Muscle of back (tissue), 11 donors: Measurements from ENCODE around the gene ATF3. TPM values are rescaled to one million over a fixed set of nuclear protein-coding genes. Genes with fewer than 3 reads are reported as not detected.
A peak's percentile ranks its signal among the peaks of the same experiment; 100 is the strongest.
"Not testable (repeated sequence)": the region's sequence is repeated elsewhere in the genome, so short reads cannot be mapped to it uniquely, and the experiment has no call there.

ENCODE experiments used
- DNase-seq, 3 donors: peaks; one replicate each; pipeline versions ENCODE4 v3.0.0 to v3.0.0-alpha.2; 2013
- polyA plus RNA-seq, 10 donors: library from polyadenylated mRNA; unstranded; fragments of 120-200 nt; gene quantifications; one replicate each; pipeline ENCODE4 v1.2.1, GENCODE V29; 2013; ENCODE audit not compliant: insufficient read length in 10 of 10

ATF3 gene
- polyA plus RNA-seq, 10 donors: 8.1 to 157 (median 28.3) TPM

DNA sequence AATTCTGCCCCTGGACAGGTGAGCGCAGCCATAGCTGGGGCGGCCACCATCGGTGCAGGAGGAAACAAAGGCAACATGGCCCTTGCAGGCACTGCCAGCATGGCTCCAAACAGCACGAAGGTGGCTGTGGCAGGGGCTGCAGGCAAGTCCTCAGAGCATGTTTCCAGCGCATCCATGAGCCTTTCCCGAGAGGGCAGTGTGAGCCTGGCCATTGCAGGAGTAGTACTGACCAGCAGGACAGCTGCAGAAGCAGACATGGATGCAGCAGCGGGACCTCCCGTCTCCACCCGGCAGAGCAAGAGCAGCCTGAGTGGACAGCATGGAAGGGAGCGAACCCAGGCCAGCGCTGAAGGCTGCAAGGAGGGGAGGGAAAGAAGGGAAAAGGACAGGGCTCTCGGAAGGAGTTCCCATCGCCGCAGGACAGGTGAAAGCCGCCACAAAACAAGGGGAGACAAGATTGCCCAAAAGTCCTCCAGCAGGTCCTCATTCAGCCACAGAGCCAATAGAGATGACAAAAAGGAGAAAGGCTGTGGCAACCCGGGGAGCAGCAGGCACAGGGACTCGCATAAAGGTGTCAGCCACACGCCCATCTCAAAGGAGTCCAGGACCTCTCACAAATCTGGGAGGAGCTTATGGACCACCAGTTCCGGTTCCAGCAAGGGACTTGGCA is 17.4 kb downstream of the ATF3 start:
- DNase-seq: no peak

DNA sequence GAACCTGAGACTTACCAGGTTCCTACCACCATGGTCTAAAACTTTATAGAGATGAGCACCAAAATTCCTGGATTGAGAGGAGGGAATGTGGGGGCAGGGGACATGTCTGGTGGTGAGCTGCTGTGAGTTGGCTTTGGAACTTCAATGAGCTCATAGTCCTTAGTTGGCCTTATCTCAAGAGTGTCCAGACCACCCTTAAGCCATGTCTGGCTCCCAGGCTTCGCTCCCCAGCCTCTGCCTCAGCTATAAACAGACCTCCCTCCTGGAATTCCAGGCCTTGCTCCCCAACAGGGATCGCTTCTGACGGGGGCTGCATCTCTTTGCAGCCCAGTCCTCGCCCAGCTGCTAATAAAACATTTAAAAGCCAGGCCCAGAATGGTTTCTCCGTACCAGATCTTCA is 19.5 kb downstream of the ATF3 start:
- DNase-seq: no peak

DNA sequence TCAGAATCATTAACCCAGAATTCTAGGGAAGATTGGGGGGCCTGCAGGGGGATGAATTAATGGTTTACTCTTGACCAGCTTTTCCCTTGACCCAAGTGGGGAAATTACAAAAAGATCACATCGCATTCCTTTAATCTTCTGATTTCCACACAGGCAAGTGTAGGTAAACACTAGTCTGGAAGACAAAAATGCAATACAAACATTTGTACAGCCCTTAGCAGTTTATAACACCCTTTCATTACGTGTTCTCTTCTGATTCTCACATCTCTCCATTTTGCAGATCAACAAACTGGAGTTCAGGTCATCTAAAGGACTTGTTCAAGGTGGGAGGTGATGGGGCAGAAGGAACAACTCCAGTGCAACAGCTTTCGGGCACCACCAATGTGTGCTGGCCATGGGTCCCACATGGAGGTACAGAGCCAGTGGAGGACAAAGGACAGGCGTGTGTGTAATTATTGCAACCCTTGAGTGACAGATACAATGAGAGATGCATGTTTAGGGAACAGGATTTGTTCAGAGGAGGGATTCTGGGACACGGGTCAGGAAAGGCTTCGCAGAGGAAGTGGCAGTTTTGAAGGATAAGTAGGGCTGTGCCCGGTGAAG is 20.4 kb downstream of the ATF3 start:
- no peak for DNase-seq

DNA sequence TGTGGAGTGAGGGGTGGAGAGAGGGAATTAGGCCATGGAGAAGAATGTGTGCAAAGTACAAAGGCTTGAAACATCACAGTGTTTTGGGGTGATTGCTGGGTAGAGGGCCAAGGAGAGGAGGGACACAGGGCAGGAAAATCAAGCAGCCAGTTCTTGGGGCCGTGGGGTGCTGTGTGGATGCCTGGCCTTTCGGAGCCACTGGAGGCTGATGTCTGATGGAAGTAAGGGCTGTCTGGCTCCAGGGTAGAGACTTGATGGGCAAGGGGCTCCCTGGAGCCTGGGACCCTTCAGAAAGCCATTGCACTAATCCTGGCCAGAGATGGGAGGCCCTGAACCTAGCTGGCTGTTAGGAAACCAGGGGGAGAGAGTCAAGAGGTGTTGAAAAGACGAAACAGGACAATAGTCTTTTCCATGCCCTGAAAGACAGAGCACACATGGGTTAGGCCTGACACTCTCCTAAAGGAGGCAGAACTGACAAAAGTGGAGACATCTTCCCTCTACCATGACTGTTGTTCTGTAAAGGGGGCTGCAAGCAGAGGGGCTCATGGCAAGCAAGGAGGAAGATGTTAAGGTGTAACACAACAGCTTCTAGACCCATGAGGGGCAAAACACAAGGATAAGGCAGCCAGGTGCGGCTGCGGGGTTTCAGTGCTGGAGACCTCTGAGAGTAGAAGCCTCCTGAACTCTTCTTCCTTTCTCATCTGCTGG is 21.0 kb downstream of the ATF3 start:
- DNase-seq: no peak

DNA sequence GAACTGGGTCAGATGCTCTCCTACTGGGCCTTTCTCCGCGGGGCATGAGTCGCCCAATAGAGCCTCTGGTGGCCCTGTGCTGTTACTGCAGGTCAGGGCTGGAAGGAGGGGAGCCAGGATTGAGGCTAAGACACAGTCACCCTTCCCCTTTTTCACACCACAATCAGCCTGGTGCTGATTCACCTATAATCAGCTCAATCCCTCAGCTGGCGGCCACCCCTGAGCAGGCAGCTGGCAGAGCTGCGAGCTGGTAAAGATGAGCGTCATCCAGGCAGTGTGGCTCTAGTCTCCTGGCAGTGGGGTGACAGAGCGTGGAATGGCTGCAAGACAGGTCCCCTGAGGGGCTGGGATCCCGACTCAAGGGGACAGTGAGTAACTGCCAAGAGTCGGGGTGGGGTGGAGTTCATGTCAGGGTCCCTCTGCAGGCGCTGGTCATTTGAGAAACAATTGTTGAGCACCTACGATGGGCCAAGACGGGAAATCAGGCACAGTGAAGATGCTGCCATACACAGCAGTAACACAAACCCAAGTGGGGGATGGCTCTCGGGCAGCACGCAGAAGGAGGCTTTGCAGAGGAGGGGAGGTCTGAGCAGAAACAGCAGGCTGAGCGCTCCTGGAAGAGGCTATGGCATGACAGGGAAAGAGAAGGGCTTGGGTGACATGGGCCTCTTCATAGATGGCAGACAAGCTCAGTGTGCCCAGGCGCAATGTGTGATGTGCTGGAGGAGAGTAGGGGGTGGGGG is 21.8 kb downstream of the ATF3 start:
- peak in 1 of 3 donors; percentile 65 for DNase-seq

DNA sequence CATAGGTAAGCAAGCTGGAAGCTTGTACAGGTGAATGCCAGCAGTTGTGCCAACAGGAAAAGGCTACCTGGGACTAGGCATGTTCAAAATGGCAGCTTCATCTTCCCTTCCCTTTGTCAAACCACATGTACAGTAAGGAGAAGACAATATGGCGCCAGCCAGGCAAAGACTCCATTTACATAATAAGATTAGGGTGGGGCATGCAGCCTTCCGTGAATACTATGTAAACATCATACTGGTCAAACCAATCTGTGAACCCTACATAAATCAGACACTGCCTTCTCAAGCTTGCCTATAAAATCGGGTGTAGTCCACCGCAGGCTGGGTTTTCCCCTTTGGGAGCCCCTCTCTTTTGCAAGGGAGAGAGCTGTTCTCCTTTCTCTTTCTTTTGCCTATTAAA is 24.6 kb downstream of the ATF3 start:
- DNase-seq: no peak

DNA sequence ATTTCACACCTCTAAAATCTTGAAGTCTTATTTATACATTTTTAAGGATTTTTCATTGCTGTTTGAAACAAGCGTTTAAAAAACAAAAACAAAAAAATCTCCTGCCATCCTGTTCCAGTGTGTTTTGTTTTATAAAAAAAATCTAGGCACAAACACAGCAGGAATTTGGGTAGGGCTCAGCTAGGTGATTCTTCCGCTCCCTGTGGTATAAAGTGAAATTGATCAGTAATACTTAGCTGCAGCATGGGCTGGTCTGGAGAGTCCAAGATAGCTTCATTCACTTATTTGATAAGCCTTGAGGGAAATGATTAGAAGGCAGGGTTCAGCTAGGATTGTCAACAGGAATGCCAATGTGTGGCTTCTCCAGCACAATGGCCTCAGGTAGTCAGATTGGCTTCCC is 25.7 kb downstream of the ATF3 start:
- no peak for DNase-seq

DNA sequence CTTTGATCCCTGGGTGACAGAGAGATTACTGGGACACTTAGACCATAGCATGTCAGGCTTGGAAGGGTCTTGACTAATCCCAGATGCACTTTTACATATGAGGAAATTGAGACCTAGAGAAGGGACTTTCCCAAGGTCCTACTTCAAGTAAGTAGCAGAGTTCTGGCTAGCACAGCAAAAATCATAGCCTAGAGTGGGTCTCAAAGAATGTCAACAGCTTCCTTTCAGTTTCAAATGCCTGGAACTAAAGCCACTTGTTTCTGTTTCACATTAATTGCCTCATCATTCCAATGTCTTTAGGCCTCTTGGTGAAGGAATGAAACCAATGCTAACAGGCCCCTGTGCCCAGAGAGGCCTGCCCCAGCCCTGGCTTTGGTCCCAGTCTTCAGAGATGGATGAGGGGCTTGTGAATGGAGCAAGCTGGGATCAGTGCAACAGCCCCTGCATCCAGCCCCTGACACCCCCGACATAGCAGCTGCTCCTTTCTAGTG is 26.6 kb downstream of the ATF3 start:
- DNase-seq: peak; percentile 45 to 66 (median 53)

DNA sequence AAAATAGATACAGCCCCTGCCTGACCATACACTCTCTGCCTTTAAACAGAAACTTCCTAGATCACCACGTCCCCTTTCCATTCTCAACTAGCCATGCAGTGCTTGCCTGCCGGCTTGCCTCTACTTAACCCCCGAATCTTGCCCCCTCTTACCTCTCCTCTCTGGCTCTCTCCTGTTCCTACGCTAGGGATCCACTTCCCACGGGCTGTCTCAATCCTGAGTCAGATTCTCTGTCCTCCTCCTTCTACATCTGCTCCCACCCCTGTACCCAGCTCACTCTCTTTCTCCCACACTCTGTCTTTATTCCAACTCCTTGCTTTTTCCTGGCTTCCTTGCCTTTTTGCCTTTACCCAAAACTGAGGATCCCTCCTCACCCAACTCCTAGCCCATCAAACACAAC is 29.3 kb downstream of the ATF3 start:
- DNase-seq: peak in 1 of 3 donors; percentile 28

DNA sequence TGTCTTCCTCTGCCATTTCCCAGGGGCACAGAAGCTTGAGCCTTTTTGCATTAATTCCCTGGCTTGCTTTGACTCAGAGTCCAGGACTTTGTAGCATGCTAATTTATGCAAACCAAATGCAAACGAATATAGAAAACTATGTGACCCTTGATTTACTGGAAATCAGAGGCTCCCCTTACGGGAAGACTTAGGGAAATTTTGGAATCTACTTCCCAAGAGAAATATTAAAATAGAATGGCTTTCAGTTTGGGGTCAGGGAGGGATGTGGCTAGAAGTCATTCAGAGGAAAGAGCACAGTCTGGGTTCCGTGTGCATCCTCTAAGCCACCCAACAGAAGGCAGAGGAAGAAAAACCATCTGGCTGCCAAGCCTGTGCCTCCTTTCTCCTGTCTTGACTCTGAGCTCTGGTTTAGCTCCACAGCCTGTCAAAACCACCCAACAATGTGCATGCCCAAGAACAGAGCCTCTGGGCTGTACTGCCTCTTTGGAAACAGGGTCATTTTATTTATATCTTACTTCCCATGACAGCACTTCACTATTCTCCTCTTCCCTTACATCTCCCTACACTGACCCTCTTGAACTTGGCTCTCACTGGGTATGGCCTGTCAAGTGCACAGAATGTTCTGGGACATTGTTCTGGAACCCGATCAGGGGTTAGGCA is 30.1 kb downstream of the ATF3 start:
- DNase-seq: peak in 2 of 3 donors; percentile 54 to 67

DNA sequence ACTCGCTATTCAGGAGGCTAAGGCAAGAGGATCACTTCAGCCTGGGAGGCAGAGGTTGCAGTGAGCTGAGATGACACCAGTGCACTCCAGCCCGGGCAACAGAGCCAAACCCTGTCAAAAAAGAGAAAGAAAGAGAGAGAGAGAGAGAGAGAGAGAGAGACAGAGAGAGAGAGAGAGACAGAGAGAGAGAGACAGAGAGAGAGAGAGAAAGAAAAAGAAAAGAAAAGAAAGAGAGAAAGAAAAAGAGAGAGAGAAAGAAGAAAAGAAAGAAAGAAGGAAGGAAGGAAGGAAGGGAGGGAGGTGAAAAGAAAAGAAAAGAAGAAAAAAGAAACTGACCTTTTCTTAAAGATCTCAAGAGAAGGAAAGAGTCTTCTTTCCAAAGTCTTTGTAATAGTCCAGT is 31.0 kb downstream of the ATF3 start:
- not testable (repeated sequence) for DNase-seq

DNA sequence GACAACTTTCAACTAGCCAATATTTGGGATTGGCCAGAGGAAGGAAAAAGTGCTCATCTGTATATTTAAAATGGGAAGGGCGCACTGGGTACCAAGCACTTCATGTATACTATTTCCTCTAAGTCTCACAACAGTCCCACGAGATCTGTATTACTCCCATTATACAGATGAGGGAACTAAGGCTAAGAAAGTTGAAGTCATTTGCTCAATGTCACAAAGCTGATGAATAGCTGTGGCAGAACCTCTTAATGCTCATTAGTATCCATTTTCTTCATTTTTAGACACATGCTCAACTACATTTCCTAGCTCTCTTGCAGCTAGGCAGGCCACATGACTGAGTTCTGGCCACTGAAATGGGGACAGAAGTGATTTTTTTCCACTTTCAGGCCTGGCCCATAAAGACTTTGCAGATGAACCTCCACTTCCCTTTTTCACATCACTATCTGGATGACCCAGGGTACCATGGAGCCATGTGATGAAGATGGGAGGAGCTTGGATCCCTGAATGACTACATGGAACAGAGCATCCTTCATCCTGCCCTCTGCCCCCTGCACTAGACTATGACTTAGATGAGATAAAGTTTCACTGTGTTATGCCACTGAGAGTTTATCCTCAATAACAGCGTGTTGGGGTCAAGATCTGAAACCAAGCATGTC is 31.8 kb downstream of the ATF3 start:
- DNase-seq: no peak

DNA sequence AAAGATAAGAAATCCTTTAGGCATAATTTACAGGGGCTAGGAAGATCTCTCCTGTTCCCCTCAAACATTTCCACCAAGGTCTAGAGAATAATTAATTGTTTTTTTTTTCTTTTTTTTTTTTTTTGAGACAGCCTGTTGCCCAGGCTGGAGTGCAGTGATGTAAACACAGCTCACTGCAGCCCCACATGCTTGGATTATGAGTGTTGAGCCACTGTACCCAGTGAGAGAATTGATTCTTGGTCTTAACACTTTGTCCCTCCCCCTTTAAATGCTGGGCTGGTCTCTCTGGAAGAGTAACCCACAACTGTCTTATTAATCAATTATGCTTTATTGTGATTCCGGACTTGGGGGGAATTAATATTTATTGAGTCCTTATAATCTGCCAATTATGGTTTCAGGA is 33.4 kb downstream of the ATF3 start:
- DNase-seq: no peak

DNA sequence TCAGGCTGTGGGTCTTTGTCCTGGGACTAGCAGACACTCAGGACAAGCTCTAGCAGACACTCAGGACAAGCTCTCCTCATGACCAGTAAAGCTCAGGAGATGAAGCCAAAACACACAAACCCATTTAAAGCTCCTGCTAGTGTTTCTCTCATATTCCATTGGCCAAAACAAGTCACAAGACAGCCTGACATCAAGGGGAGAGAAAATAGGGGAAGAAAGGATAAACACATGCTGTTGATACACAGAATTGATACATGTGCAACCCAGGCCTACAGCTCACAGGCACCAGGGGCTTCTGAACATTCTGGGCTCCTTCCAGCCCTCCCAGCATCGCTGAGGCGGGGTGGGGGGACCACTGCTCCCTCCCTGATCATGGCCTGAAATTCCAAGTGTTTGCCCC is 35.3 kb downstream of the ATF3 start:
- no peak for DNase-seq

DNA sequence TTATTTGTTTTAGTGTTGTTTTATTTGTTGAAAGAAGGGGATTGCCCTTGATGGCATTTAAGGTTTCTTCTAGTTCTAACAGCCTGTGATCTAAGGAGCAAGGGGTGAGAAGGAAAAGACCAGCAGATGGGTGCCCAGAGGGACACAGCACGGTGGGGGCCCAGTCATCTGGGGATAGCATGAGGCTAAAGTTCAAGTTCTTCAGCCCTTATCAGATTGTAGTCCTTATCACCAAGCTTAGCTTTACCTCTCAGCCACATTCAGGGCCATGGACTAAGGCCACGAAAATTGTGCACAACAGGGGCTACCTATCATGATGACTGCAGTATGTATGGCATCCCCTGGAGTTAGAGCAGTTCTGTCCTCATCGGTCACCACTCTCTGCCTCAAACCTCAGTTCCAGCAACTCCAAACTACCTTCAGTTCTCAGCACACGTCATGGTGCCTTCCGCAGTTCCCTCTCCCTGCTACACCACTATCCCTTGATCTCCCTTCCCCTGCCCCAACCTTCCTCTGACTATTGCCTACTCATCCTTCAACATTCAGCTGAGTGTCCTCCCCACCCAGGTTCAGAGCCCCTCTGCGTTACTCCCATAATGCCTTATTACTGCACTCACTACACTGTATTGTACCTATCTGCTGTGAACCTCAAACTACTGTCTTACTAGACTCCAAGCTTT is 36.4 kb downstream of the ATF3 start:
- DNase-seq: no peak

DNA sequence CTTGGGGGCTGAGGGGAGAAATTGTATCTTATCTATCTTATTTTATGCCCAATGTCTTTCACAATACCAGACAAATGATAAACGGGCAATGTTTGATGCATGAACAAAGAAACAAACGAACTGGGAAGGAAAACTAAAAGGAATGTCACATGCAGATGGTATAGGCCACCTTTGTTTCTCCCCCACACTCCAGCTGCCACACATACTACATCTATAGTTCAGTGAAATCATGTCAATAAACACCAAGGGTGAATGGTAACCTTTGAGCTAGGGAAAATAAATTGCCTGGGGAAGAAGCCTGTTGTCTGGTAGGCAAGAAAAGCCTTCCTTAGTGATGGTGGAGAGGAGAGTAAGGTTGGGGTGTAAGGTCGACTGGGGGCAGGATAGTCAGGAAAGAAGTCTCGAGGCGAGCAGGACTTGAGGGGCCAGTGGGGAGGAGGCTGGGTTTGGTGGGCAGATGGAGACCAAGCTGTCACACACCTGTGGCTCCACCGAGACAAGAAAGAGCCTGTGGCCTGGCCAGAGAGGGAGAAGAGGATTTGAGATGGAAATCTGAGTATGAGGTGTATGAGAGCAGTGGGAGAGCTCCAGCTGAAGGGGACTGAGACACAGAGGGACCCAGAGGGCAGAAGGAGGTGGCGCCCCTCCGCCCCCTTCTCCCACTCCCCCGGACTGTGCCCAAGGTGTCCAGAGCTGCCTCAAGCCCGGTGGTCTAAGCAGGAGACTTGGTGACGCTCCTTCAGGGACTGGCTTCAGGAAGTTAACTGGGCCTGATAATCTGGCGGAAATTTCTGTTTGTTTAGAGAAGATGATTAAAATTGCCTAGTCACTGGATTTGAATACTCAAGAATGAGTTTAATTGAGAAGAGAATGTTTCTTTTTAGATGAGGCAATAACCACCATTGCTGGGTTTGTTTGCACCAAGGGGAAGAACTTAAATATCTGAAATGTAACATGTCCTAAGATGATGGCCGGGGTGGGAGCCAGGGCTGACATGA is 37.3 kb downstream of the ATF3 start:
- no peak for DNase-seq

DNA sequence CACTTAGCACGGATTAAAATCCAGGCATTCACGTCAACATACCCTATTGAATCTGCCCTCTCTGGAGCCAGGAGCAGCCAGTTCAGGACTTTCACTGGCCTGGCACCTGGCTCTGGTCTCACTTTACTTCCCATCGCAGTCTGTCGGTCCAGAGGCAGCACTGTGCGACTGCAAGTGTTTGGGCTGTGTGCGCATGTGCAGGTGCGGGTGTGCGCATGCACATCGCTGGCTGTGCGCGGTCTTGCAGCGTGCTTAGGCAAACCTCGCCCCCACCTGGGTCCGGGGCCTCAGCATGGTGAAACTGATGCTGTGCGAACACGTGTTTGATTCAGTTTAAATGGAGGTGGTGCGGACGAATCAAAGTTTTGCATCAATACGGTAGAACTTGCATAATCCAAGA is 38.0 kb downstream of the ATF3 start:
- DNase-seq: no peak

DNA sequence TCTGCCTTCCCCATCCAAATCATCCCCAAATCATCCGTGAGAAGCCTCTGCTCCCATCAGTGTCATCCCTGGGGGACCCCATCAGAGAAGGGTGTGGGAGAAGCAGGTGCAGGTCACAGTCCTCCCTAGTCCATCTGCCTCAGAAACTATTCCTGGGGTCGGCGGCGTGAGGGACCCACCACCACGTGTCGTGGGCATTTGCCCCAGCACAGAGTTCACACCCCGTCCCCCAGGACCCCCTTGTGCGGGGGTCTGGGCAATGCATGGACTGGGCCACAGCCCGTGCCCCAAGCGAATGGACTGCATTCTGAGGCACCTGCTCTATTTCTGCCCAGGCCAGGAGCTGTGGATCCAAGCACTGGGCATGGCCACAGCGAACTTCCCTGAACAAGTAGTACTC is 38.4 kb downstream of the ATF3 start:
- DNase-seq: no peak

DNA sequence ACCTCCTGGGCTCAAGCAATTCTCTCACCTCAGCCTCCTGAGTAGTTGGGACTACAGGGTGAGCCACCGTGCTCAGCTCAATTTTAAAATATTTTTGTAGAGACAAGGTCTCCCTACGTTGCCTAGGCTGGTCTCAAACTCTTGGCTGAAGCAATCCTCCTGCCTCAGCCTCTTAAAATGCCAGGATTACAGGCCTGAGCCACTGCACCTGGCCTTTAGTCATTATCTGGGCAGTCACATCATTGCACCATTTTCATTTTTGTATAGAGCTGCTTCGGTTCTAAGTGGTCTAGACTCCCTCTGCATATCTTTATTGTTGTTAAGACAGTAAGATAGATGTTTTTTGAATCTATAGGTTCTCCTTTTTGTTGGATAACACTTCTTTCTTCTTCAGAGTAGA is 39.9 kb downstream of the ATF3 start:
- DNase-seq: no peak
